Hair follicular keratinocyte (primary cell): Measurements from ENCODE around the gene HCAR3. TPM values are rescaled to one million over a fixed set of nuclear protein-coding genes. Genes with fewer than 3 reads are reported as not detected.

Source experiments
- total RNA-seq: library from RNA; depleted of rRNA; stranded (reverse); fragments of >200 nt; gene quantifications from 2 replicates; pipeline ENCODE4 v1.2.3, GENCODE V29; 2015

Gene HCAR3
- total RNA-seq, result 1.4 and 4.3 TPM in 2 replicates

DNA sequence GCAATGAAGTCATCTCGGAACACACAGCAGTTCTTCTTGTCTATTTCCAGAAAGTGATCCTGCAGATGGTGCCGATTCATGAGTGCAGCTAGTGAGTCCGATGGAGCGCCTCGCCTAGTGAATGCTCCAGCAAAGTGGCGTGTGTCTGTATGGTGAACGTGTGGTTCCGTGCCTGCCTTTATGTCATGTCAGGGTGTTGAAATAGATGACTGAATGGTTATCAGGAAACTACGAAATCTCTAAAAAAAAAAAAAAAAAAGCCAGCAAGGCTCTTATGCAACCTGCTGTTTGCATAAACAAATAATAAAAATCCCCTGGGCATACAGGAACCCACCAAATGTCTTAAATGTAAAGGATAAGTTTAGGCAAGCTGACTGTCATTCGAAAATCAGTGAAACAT, at the start of gene HCAR3:
Gene HCAR3, minus strand, starts transcription at position 154 of the 400 bp plus-strand sequence. Its CDS starts 74 bp downstream, at position 80.

DNA sequence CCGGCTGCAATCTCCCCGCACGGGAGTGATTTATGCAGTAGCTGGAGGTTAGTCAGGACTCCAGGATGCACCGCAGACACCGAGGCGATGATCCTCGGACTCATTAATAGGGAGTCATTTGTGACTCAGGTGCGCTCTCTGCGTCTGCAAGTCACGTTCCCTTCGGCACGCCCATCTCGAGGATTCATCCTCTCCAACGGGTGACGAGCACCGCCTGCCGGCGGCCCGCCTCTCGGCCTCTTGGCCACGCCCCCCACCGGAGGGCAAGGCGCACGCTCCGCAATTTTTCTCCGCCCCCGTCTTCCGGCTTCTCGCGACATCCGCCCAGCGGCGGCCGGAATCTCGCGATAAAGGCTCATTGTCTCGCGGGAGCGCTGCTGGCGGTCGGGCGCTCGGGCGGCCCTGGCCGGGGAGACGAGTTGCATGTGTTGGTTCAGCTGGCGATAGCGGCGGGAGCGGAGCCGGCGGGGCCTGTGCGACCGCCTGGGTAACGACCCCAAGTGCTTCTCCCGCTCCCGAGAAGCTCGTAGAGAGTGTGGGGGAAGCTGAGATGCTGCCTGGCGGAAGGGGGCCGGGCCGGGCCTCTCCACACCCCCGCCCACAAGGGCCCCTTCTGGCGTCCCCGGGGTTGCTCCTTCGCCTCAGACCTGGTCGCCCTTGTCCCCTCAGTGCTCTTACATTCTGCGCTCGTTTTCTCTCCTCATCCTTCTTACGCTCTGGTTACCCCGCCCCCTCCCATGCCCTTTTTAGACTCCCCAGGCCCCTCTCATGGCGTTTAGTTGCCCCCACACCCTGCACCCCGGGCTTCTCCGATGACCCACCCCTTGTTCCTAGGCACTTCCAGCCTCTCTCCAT, 36.1 kb upstream of the HCAR3 start, which contains the start of gene DENR:
Gene DENR, plus strand, starts transcription at position 361 of the 855 bp plus-strand sequence. CDS start 878 bp downstream, outside the sequence.

DNA sequence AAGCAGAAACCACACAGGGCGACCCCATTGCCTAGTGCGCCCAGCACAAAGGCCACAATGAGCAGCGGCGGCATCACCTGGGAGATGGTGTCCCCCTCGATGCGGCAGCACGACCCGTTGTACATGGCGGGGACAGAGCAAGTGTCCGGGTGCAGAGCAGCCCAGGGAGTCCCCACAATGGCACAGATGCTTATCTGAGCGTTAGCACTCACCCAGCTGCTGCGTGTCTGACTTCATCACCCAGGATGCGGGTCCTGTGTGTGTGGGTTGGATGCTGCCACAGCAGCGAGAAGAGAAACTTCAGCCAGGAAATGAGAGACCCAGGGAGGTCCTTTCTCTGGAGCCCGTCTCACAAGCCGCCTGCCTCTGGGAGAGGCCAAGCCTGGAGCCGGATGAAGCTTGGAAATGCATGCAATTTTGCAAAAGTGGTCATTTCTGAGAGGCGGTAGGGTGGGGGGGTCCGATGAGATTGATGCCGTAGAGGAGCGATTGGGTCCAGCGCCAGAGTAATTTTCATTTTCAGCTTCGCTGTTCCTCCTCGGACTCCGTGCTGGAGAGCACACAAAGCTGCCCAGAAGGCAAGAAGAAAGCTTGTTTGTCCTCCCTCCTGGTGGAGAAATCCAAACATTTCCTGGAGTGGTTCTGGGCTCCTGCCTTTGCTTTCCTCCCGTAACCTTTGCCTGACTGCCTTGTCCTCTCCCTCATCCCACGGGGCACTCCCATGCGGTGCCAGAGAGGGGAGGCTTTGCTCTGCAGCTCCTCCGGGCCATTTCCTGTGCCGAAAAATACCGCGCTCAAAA, 13.8 kb upstream of the HCAR3 start, which contains the start of gene HCAR1:
Gene HCAR1, minus strand, starts transcription at position 630 of the 800 bp plus-strand sequence. Its CDS starts 505 bp downstream, at position 125.

DNA sequence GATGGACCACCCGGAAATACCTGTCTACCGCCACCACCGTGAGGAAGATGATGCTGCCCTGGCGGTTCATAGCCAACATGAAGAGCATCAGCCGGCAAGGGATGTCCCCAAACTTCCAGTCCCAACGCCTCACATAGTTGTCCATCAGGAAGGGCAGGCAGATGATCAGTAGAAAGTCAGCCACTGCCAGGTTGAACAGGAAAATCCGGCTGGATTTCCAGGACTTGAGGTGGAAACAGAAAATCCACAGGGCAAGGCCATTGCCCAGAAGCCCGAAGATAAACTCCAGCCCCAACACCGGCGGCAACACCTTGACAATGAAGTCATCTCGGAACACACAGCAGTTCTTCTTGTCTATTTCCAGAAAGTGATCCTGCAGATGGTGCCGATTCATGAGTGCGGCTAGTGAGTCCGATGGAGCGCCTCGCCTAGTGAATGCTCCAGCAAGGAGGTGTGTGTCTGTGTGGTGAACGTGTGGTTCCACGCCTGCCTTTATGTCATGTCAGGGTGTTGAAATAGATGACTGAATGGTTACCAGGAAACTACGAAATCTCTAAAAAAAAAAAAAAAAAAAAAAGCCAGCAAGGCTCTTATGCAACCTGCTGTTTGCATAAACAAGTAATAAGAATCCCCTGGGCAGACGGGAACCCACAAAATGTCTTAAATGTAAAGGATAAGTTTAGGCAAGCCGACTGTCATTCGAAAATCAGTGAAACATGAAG, 13.6 kb downstream of the HCAR3 start, which contains the start of gene HCAR2:
Gene HCAR2, minus strand, starts transcription at position 468 of the 722 bp plus-strand sequence. Its CDS starts 74 bp downstream, at position 394.

Other genes starting within 250 kb of the HCAR3 start
- gene ZCCHC8, start 215.9 kb downstream of the HCAR3 start, total RNA-seq, result 13.4 and 15.7 TPM in 2 replicates
- 24.6 and 31.4 TPM in 2 replicates for gene RSRC2, start 189.9 kb downstream of the HCAR3 start, total RNA-seq
- gene KNTC1, start 189.6 kb downstream of the HCAR3 start, total RNA-seq, result 16.1 and 28.1 TPM in 2 replicates
- 0.61 and 2.1 TPM in 2 replicates for gene HCAR2, start 13.5 kb downstream of the HCAR3 start, total RNA-seq
- gene HCAR1, start 14.0 kb upstream of the HCAR3 start, total RNA-seq, result 0.11 and 0.31 TPM in 2 replicates
- 30.9 and 33.2 TPM in 2 replicates for gene DENR, start 36.0 kb upstream of the HCAR3 start, total RNA-seq
- 0.23 TPM in 2 replicates for gene CCDC62, start 57.8 kb upstream of the HCAR3 start, total RNA-seq
- 43.9 and 47.3 TPM in 2 replicates for gene HIP1R, start 118.6 kb upstream of the HCAR3 start, total RNA-seq
- gene VPS37B, start 179.3 kb upstream of the HCAR3 start, total RNA-seq, result 53.7 and 59.2 TPM in 2 replicates
- gene ABCB9, start 249.7 kb upstream of the HCAR3 start, total RNA-seq, result 6.3 and 10.5 TPM in 2 replicates